Neuronal stem cell (in vitro differentiated cells): ENCODE measurements around the gene TMEM63C. TPM values are rescaled to one million over a fixed set of nuclear protein-coding genes. Genes with fewer than 3 reads are reported as not detected.

ENCODE experiments used
- small RNA-seq: library from polyadenylated mRNA; stranded (forward); fragments of <200 nt; extraction: miRNeasy Mini kit (QIAGEN cat#:217004); gene quantifications from one replicate; pipeline ENCODE3, GENCODE V24; 2013; ENCODE audit not compliant: insufficient read depth

Gene TMEM63C

Small RNAs within 50 kb of the gene (small RNA-seq; reads per million reads assigned to genes)
- gene MIR1260A (not detected), gene RF00421 (not detected)
